OCI-LY3 (cell line): ENCODE measurements around the gene TRAF3IP3.

Experiments
- H2AFZ ChIP-seq: fragments of 200-600, 300-600 bp; shearing (Covaris generic); 2 replicates; pipeline ENCODE4 v1.6.0; 2014; ENCODE audit warnings: antibody characterized with exemption, low read depth, low read length
- H3K27ac ChIP-seq: fragments of 200-600, 300-600 bp; sonication (generic); 2 replicates; pipeline ENCODE4 v1.5.1; 2014; ENCODE audit warnings: mild to moderate bottlenecking, low read length, moderate library complexity, mixed read lengths
- H3K27me3 ChIP-seq: fragments of 200-600, 300-600 bp; sonication (generic); 2 replicates; pipeline ENCODE4 v1.6.1; 2014; ENCODE audit warnings: low read depth, low read length, mixed read lengths
- H3K36me3 ChIP-seq: fragments of 200-600, 300-600 bp; sonication (generic); replicated peaks from 2 replicates; pipeline ENCODE3; 2014; ENCODE audit warnings: low read depth, low read length, mixed read lengths
- H3K4me1 ChIP-seq: fragments of 300-600, 200-600 bp; sonication (generic); 2 replicates; pipeline ENCODE4 v1.6.1; 2014; ENCODE audit warnings: low read length, mixed read lengths
- H3K4me2 ChIP-seq: fragments of 200-600, 300-600 bp; sonication (generic); 2 replicates; pipeline ENCODE4 v1.6.1; 2014; ENCODE audit warnings: low read length, mixed read lengths
- H3K4me3 ChIP-seq: fragments of 300-600, 200-600 bp; sonication (generic); 2 replicates; pipeline ENCODE4 v1.5.1; 2014; ENCODE audit warnings: antibody characterized with exemption, mild to moderate bottlenecking, low read length, moderate library complexity
- H3K79me2 ChIP-seq: fragments of 300-600, 200-600 bp; shearing (Covaris generic); 2 replicates; pipeline ENCODE4 v1.6.1; 2014; ENCODE audit warnings: mild to moderate bottlenecking, low read length, mixed read lengths
- H3K9ac ChIP-seq: fragments of 300-600, 200-600 bp; shearing (Covaris generic); 2 replicates; pipeline ENCODE4 v1.6.0; 2014; ENCODE audit warnings: mild to moderate bottlenecking, low read length, moderate library complexity
- H3K9me3 ChIP-seq: fragments of 200-600, 300-600 bp; shearing (Covaris generic); 2 replicates; pipeline ENCODE4 v1.6.1; 2014; ENCODE audit warnings: low read length, mixed read lengths; ENCODE audit not compliant: insufficient read depth
- H4K20me1 ChIP-seq: fragments of 200-600, 300-600 bp; sonication (generic); 2 replicates; pipeline ENCODE4 v1.6.1; 2016; ENCODE audit warnings: low read length, mixed read lengths; ENCODE audit not compliant: insufficient read depth
- CTCF ChIP-seq: fragments of 200-600, 300-600 bp; sonication (generic); IDR thresholded peaks from 2 replicates; pipeline ENCODE4 v1.5.1; 2014; ENCODE audit warnings: antibody characterized with exemption, low read length, low read depth
- EZH2phosphoT487 ChIP-seq: fragments of 200-600 bp; shearing (Covaris generic); IDR thresholded peaks from 2 replicates; pipeline ENCODE4 v1.6.1; 2018; ENCODE audit warnings: antibody characterized with exemption, mixed run types, low read depth

Gene TRAF3IP3

GRCh38 chr1:209770636-209771415 is 15.0 kb downstream of the TRAF3IP3 start:
- no peak overlapping the region for H2AFZ ChIP-seq
- no peaks in the 10 kb centered on the region for H4K20me1 ChIP-seq
- no peak overlapping the region for H3K4me3 ChIP-seq
- H3K27ac ChIP-seq, result no peak overlapping the region
- no peaks in the 10 kb centered on the region for H3K9me3 ChIP-seq
- no peaks in the 10 kb centered on the region for H3K79me2 ChIP-seq
- no peaks in the 10 kb centered on the region for H3K27me3 ChIP-seq
- H3K4me2 ChIP-seq, result no peak overlapping the region
- H3K9ac ChIP-seq, result no peak overlapping the region
- TF ChIP-seq CTCF (no peak), EZH2phosphoT487 (no peak)
- H3K36me3 ChIP-seq, result peaks cover 7% of the 10 kb centered on the region
- H3K4me1 ChIP-seq, result peaks cover 66% of the 10 kb centered on the region

GRCh38 chr1:209772126-209772525 is 16.3 kb downstream of the TRAF3IP3 start:
- no peak overlapping the region for H3K27ac ChIP-seq
- no peak overlapping the region for H3K4me2 ChIP-seq
- no peak for TF ChIP-seq EZH2phosphoT487
- TF ChIP-seq CTCF, result no peak
- H3K9me3 ChIP-seq, result no peaks in the 10 kb centered on the region
- H4K20me1 ChIP-seq, result no peaks in the 10 kb centered on the region
- no peak overlapping the region for H3K4me3 ChIP-seq
- H3K9ac ChIP-seq, result no peak overlapping the region
- H3K4me1 ChIP-seq, result peaks cover 67% of the 10 kb centered on the region
- H3K27me3 ChIP-seq, result no peaks in the 10 kb centered on the region
- peaks cover 13% of the 10 kb centered on the region for H3K36me3 ChIP-seq
- H3K79me2 ChIP-seq, result no peaks in the 10 kb centered on the region
- H2AFZ ChIP-seq, result no peak overlapping the region

GRCh38 chr1:209774592-209774991 is 18.7 kb downstream of the TRAF3IP3 start:
- no peaks in the 10 kb centered on the region for H3K9me3 ChIP-seq
- peak overlapping the region; percentile 71 for H3K27ac ChIP-seq
- H3K4me3 ChIP-seq, result peak overlapping the region; percentile 38
- H2AFZ ChIP-seq, result no peak overlapping the region
- no peaks in the 10 kb centered on the region for H3K79me2 ChIP-seq
- H3K4me1 ChIP-seq, result peaks cover 42% of the 10 kb centered on the region
- no peak for TF ChIP-seq EZH2phosphoT487
- no peak for TF ChIP-seq CTCF
- peak overlapping the region; percentile 22; the same call in 1 of the 2 replicates for H3K9ac ChIP-seq
- peak overlapping the region; percentile 73 for H3K4me2 ChIP-seq
- peaks cover 21% of the 10 kb centered on the region for H3K36me3 ChIP-seq
- no peaks in the 10 kb centered on the region for H3K27me3 ChIP-seq
- no peaks in the 10 kb centered on the region for H4K20me1 ChIP-seq

- Histone ChIP-seq H2AFZ (no peak overlapping the region), H3K4me2 (peak overlapping the region; percentile 73), H3K36me3 (peaks cover 25% of the 10 kb centered on the region), H3K4me3 (peak overlapping the region; percentile 38), H3K27me3 (no peaks in the 10 kb centered on the region), H4K20me1 (no peaks in the 10 kb centered on the region), H3K9me3 (no peaks in the 10 kb centered on the region), H3K27ac (peak overlapping the region; percentile 71), H3K9ac (peak overlapping the region; percentile 22; the same call in 1 of the 2 replicates), H3K4me1 (peaks cover 36% of the 10 kb centered on the region), H3K79me2 (no peaks in the 10 kb centered on the region)
- TF ChIP-seq EZH2phosphoT487 (no peak), CTCF (no peak)
These were observed 19.8 kb downstream of the TRAF3IP3 start for GRCh38 chr1:209775678-209776077.
